GM12878 (cell line): Measurements from ENCODE around the gene C20orf173. TPM values are rescaled to one million over a fixed set of nuclear protein-coding genes. Genes with fewer than 3 reads are reported as not detected.

Experiments used
- ATAC-seq: fragments of 200-7000 bp; cut with Tn5 transposase; 3 replicates; pipeline ENCODE4 v1.9.1; 2020; ENCODE audit warnings: mild to moderate bottlenecking, moderate library complexity
- BruUV-seq: library from RNA; stranded (reverse); fragments of 400-500 nt; replicated peaks from 2 replicates; lab custom pipeline; 2021; lab: Mats Ljungman, UMichigan
- CTCF ChIA-PET: fragments of 300-600 bp; sonication (Branson Sonifier 250); formaldehyde crosslinking; extraction: SDS; loops from one replicate; lab custom pipeline; 2021; ENCODE audit warnings: inconsistent platforms; lab: Yijun Ruan, JAX
- POLR2A ChIA-PET: fragments of 350-600 bp; formaldehyde crosslinking; extraction: SDS; loops from one replicate; lab custom pipeline; 2021; ENCODE audit warnings: inconsistent platforms; lab: Charles Lee
- RAD21 ChIA-PET: fragments of 300-600 bp; sonication (Branson Sonifier 250); formaldehyde crosslinking; loops from one replicate; lab custom pipeline; 2023; ENCODE audit warnings: antibody characterized with exemption; ENCODE audit not compliant: unreplicated experiment; lab: Charles Lee
- SMC1A ChIA-PET: fragments of 300-600 bp; sonication (Branson Sonifier 250); formaldehyde crosslinking; loops from one replicate; lab custom pipeline; 2023; ENCODE audit not compliant: unreplicated experiment, uncharacterized antibody; lab: Charles Lee
- DNase-seq: peaks from one replicate; pipeline ENCODE4 v3.0.0-alpha.2; 2011; ENCODE audit warnings: low read depth, low spot score
- FAIRE-seq: peaks from 3 replicates; lab custom pipeline; 2011; peaks lifted over from hg19 to GRCh38; lab: Jason Lieb, UNC
- H2AFZ ChIP-seq: 2 replicates; pipeline ENCODE4 v1.6.0; 2011; ENCODE audit warnings: low read depth, low read length, control low read depth; ENCODE audit not compliant: control insufficient read depth
- H3K27ac ChIP-seq: 2 replicates; pipeline ENCODE4 v1.5.1; 2011; ENCODE audit warnings: control low read depth; ENCODE audit not compliant: control insufficient read depth, insufficient read depth
- H3K27me3 ChIP-seq, 2 experiments: replicated peaks in 1 of 2; 2 replicates each; pipeline versions ENCODE4 v1.6.0 to v1.6.1; 2011; ENCODE audit warnings: low read length in 1 of 2; ENCODE audit not compliant: control insufficient read depth in 2 of 2, insufficient read depth in 2 of 2
- H3K36me3 ChIP-seq, 2 experiments: 2 replicates each; pipeline ENCODE4 v1.5.1; 2011; ENCODE audit warnings: low read length in 1 of 2; ENCODE audit not compliant: control insufficient read depth in 2 of 2, insufficient read depth in 2 of 2
- H3K4me1 ChIP-seq: 2 replicates; pipeline ENCODE4 v1.6.1; 2011; ENCODE audit warnings: mild to moderate bottlenecking, low read length, moderate library complexity, mixed read lengths; ENCODE audit not compliant: control insufficient read depth, insufficient read depth
- H3K4me2 ChIP-seq: 2 replicates; pipeline ENCODE4 v1.6.0; 2011; ENCODE audit warnings: control low read depth; ENCODE audit not compliant: control insufficient read depth, insufficient read depth
- H3K4me3 ChIP-seq: fragments of 200-600 bp; sonication (generic); 2 replicates; pipeline ENCODE4 v1.5.1; 2016
- H3K79me2 ChIP-seq: 2 replicates; pipeline ENCODE4 v1.6.0; 2011; ENCODE audit warnings: low read length; ENCODE audit not compliant: control insufficient read depth, insufficient read depth
- H3K9ac ChIP-seq: 2 replicates; pipeline ENCODE4 v1.8.0; 2011; ENCODE audit warnings: low read length, control low read depth, mixed read lengths; ENCODE audit not compliant: control insufficient read depth, insufficient read depth
- H3K9me3 ChIP-seq: replicated peaks from 3 replicates; pipeline ENCODE4 v1.5.1; 2011; ENCODE audit warnings: mild to moderate bottlenecking, low read length; ENCODE audit not compliant: control insufficient read depth, insufficient read depth
- H4K20me1 ChIP-seq: 2 replicates; pipeline ENCODE4 v1.6.0; 2011; ENCODE audit not compliant: control insufficient read depth, insufficient read depth
- IRF3 ChIP-seq: fragments of 450-650 bp; IDR thresholded peaks from 2 replicates; pipeline ENCODE4 v1.6.1; 2014; ENCODE audit warnings: mild to moderate bottlenecking
- POU2F2 ChIP-seq: IDR thresholded peaks from 3 replicates; pipeline ENCODE4 v1.6.1; 2011; ENCODE audit warnings: low read depth, mild to moderate bottlenecking, low read length, borderline replicate concordance
- PRDM15 ChIP-seq: fragments of 450-650 bp; formaldehyde crosslinking; IDR thresholded peaks from 2 replicates; pipeline ENCODE4 v1.4.0; 2020; ENCODE audit warnings: mild to moderate bottlenecking, moderate library complexity
- SIX5 ChIP-seq: IDR thresholded peaks from 2 replicates; pipeline ENCODE4 v1.6.1; 2011; ENCODE audit warnings: mild to moderate bottlenecking, low read depth, low read length, moderate library complexity; ENCODE audit not compliant: severe bottlenecking
- SP1 ChIP-seq: IDR thresholded peaks from one replicate; pipeline ENCODE4 v1.6.1; 2011; ENCODE audit warnings: low read depth, low read length
- WGBS: methylation state at CpG from one replicate; pipeline ENCODE4 v1.1.6; 2016; ENCODE audit warnings: low lambda C conversion rate; ENCODE audit not compliant: insufficient replicate concordance, insufficient coverage; ENCODE audit errors: missing lambda C conversion rate; 5-methylcytosine and 5-hydroxymethylcytosine counted together
- in situ Hi-C: fragments of 300-500 bp; cut with MboI; formaldehyde crosslinking; loops from 9 replicates; pipeline ENCODE4 v1.14.3; 2018; ENCODE audit warnings: mixed read lengths
- intact Hi-C: fragments of 100-400 bp; cut with micrococcal nuclease; formaldehyde crosslinking; loops from one replicate; pipeline ENCODE4 v1.14.2; 2022; ENCODE audit not compliant: unreplicated experiment
- polyA plus RNA-seq, 11 experiments: library from polyadenylated mRNA; depleted of rRNA in 4 of 11; unstranded in 6 of 11; stranded (reverse) in 5 of 11; fragments of >200 nt; fragmentation: Nextera tagmentation in 4 of 11; fragmentation: Illumina TruSeq in 1 of 11; extraction: Ambion mirVana in 4 of 11; extraction: Trizol in 1 of 11; gene quantifications; 1 replicate in 1 of 11; 2 replicates in 10 of 11; pipeline versions ENCODE4 v1.2.1 to v1.2.3, GENCODE V29; 2011 to 2016; ENCODE audit warnings: inconsistent platforms in 2 of 11, missing spikeins in 2 of 11, low read depth in 1 of 11
- total RNA-seq, 4 experiments: library from RNA; depleted of rRNA in 3 of 4; stranded (reverse); fragments of >200 nt in 3 of 4; fragmentation: Illumina TruSeq in 1 of 4; extraction: Trizol in 1 of 4; gene quantifications; 2 replicates each; pipeline versions ENCODE4 v1.2.1 to v1.2.3, GENCODE V29; 2013 to 2021
- TF ChIP-seq, protein P1 (sequence below): fragments of 150-350 bp; IDR thresholded peaks from 2 replicates; pipeline ENCODE4 v1.6.1; 2014; ENCODE audit warnings: mild to moderate bottlenecking, low read depth, low read length

Gene C20orf173
- total and polyA plus RNA-seq, 10 of the 15 experiments (the other 5 are each of a cell fraction or from before 2014, with no cell fraction given) = not detected

GRCh38 chr20:35525639-35526038 lies 3.8 kb downstream of the C20orf173 start:
- ATAC-seq (no peak), DNase-seq (no peak), FAIRE-seq (no peak)
- Histone ChIP-seq H3K4me2 (no peak overlapping the region), H3K4me1 (no peaks in the 10 kb centered on the region), H3K9me3 (no peaks in the 10 kb centered on the region), H3K27me3 (no peaks in the 10 kb centered on the region), H3K9ac (no peak overlapping the region), H3K27ac (no peak overlapping the region), H3K36me3 (no peaks in the 10 kb centered on the region), H4K20me1 (no peaks in the 10 kb centered on the region; the same call in 1 of the 2 replicates), H2AFZ (no peak overlapping the region), H3K79me2 (no peaks in the 10 kb centered on the region), H3K4me3 (no peak overlapping the region)
- RAD21 ChIA-PET = no interaction called here
- no peak for TF ChIP-seq SIX5
- no peak for TF ChIP-seq IRF3
- no peak for TF ChIP-seq SP1
- TF ChIP-seq PRDM15 = no peak
- no peak for TF ChIP-seq POU2F2
- TF ChIP-seq, protein P1, sequence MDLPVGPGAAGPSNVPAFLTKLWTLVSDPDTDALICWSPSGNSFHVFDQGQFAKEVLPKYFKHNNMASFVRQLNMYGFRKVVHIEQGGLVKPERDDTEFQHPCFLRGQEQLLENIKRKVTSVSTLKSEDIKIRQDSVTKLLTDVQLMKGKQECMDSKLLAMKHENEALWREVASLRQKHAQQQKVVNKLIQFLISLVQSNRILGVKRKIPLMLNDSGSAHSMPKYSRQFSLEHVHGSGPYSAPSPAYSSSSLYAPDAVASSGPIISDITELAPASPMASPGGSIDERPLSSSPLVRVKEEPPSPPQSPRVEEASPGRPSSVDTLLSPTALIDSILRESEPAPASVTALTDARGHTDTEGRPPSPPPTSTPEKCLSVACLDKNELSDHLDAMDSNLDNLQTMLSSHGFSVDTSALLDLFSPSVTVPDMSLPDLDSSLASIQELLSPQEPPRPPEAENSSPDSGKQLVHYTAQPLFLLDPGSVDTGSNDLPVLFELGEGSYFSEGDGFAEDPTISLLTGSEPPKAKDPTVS = no peak
- POLR2A ChIA-PET = no interaction called here
- 40% methylated on average over 1 of the region's 1 CpG for WGBS
- intact Hi-C loops (no loop called here), in situ Hi-C loops (no loop called here)
- CTCF ChIA-PET = no interaction called here
- no TSS peak for BruUV-seq
- SMC1A ChIA-PET = no interaction called here
